GM19023 (cell line): ENCODE results near the gene MFAP2.

Source experiments
- ATAC-seq: cut with Tn5 transposase; IDR thresholded peaks from one replicate; pipeline ENCODE4 v1.9.1; 2021; ENCODE audit warnings: mild to moderate bottlenecking, moderate library complexity; ENCODE audit not compliant: unreplicated experiment

MFAP2 gene

GRCh38 chr1:16980473-16981268 is at the start of gene MFAP2:
MFAP2 (minus strand) TSS chr1:16980620; CDS start chr1:16978273, 2,347 bp downstream.
- ATAC-seq, result no peak

- ATAC-seq, result no peak
These were observed 49.8 kb upstream of the MFAP2 start for GRCh38 chr1:17030206-17030605.

- no peak for ATAC-seq
These were observed 48.3 kb upstream of the MFAP2 start for GRCh38 chr1:17028662-17029188.

GRCh38 chr1:17027900-17028299 is 47.5 kb upstream of the MFAP2 start:
- no peak for ATAC-seq

GRCh38 chr1:17027403-17027802 is 47.0 kb upstream of the MFAP2 start:
- ATAC-seq, result no peak

- no peak for ATAC-seq
These were observed 44.3 kb upstream of the MFAP2 start for GRCh38 chr1:17024721-17025120.

- no peak for ATAC-seq
These were observed 43.2 kb upstream of the MFAP2 start for GRCh38 chr1:17023573-17023972.

- no peak for ATAC-seq
These were observed 42.7 kb upstream of the MFAP2 start for GRCh38 chr1:17023102-17023501.

GRCh38 chr1:17021896-17022295 is 41.5 kb upstream of the MFAP2 start:
- ATAC-seq, result no peak

GRCh38 chr1:17020502-17020901 is 40.1 kb upstream of the MFAP2 start:
- no peak for ATAC-seq

- ATAC-seq, result no peak
These were observed 38.4 kb upstream of the MFAP2 start for GRCh38 chr1:17018849-17019248.

GRCh38 chr1:17017435-17017834 is 37.0 kb upstream of the MFAP2 start:
- no peak for ATAC-seq

GRCh38 chr1:17016317-17016661 is 35.9 kb upstream of the MFAP2 start:
- no peak for ATAC-seq

GRCh38 chr1:17014671-17015567 is 34.5 kb upstream of the MFAP2 start:
- ATAC-seq, result no peak

- ATAC-seq, result no peak
These were observed 33.3 kb upstream of the MFAP2 start for GRCh38 chr1:17013491-17014320.

- no peak for ATAC-seq
These were observed 32.5 kb upstream of the MFAP2 start for GRCh38 chr1:17012775-17013490.

GRCh38 chr1:17011439-17012307 is 31.3 kb upstream of the MFAP2 start, which contains the start of gene ATP13A2:
ATP13A2 (minus strand) TSS chr1:17011928; CDS start chr1:17011738, 190 bp downstream.
- peak; percentile 89 for ATAC-seq

- no peak for ATAC-seq
These were observed 30.6 kb upstream of the MFAP2 start for GRCh38 chr1:17011092-17011438.

GRCh38 chr1:17009706-17010105 is 29.3 kb upstream of the MFAP2 start:
- ATAC-seq, result no peak
